Measurements from ENCODE around the gene GABRA1. TPM values are rescaled to one million over a fixed set of nuclear protein-coding genes. Genes with fewer than 3 reads are reported as not detected.

Gene GABRA1
- total RNA-seq, 6 experiments from 2014 or later: not detected

GRCh38 chr5:161850491-161850890 lies 2.6 kb downstream of the GABRA1 start:
- no peak for ATAC-seq
- DNase-seq: no peak
- TF ChIP-seq, protein P1, sequence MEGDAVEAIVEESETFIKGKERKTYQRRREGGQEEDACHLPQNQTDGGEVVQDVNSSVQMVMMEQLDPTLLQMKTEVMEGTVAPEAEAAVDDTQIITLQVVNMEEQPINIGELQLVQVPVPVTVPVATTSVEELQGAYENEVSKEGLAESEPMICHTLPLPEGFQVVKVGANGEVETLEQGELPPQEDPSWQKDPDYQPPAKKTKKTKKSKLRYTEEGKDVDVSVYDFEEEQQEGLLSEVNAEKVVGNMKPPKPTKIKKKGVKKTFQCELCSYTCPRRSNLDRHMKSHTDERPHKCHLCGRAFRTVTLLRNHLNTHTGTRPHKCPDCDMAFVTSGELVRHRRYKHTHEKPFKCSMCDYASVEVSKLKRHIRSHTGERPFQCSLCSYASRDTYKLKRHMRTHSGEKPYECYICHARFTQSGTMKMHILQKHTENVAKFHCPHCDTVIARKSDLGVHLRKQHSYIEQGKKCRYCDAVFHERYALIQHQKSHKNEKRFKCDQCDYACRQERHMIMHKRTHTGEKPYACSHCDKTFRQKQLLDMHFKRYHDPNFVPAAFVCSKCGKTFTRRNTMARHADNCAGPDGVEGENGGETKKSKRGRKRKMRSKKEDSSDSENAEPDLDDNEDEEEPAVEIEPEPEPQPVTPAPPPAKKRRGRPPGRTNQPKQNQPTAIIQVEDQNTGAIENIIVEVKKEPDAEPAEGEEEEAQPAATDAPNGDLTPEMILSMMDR (IDR thresholded peaks at IDR 0.05): no peak
- no peak for TF ChIP-seq POLR2A (IDR thresholded peaks at IDR 0.05)
- WGBS (ENCODE audit: insufficient coverage, low coverage, low lambda C conversion rate, missing lambda C conversion rate): 41% methylated on average over 3 of the region's 3 CpGs
- H3K9me3 ChIP-seq: no peaks in the 10 kb centered on the region
- intact Hi-C loops (cut with DNase I): no loop called here
- H3K27me3 ChIP-seq: no peaks in the 10 kb centered on the region
- no peaks in the 10 kb centered on the region for H3K4me1 ChIP-seq
- H3K27ac ChIP-seq: no peak overlapping the region
- no peaks in the 10 kb centered on the region for H3K36me3 ChIP-seq
- no peak overlapping the region for H3K4me3 ChIP-seq

GRCh38 chr5:161851691-161852299 lies 3.9 kb downstream of the GABRA1 start:
- intact Hi-C loops (cut with DNase I): no loop called here
- 41% methylated on average over 2 of the region's 2 CpGs for whole genome bisulfite sequencing (ENCODE audit: insufficient coverage, low coverage, low lambda C conversion rate, missing lambda C conversion rate)
- DNase-seq: no peak

DNA sequence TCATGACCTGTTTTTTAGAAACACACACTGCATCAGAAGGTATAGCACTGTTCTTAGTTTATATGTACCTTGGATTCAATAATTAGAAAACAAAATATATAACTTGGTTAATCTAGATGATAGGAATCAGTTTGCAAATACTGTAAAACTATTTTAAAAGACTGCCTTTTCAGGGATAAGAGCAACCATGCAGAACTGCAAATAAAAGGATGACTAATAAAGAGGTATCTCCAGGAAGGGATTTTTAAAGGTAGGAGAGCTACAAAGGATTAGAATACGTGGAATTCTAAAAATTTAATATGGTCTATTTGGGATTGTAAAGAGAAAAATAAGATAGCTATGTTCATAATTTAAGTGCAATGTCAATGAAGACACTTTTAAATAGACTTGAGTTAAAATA lies 9.4 kb downstream of the GABRA1 start:
- no peak for ATAC-seq
- no peak overlapping the region for H3K4me3 ChIP-seq

More at GRCh38 chr5:161851691-161852299, 3.9 kb downstream of the GABRA1 start:
- H3K27ac ChIP-seq: no peak overlapping the region
- no peaks in the 10 kb centered on the region for H3K27me3 ChIP-seq
- TF ChIP-seq, protein P1 (IDR thresholded peaks at IDR 0.05): peak in 3 of 4 donors; percentile 15 to 27 (median 23)
- TF ChIP-seq POLR2A (IDR thresholded peaks at IDR 0.05): no peak
- no peak overlapping the region for H3K4me3 ChIP-seq
- no peaks in the 10 kb centered on the region for H3K4me1 ChIP-seq
- no peaks in the 10 kb centered on the region for H3K9me3 ChIP-seq
- no peaks in the 10 kb centered on the region for H3K36me3 ChIP-seq
- ATAC-seq: no peak

GRCh38 chr5:161863259-161863658 lies 15.3 kb downstream of the GABRA1 start:
- H3K27ac ChIP-seq: no peak overlapping the region
- WGBS (ENCODE audit: insufficient coverage, low coverage, low lambda C conversion rate, missing lambda C conversion rate): 29% methylated on average over 3 of the region's 3 CpGs
- H3K27me3 ChIP-seq: no peaks in the 10 kb centered on the region
- no peak for ATAC-seq
- intact Hi-C loops (cut with DNase I): no loop called here
- TF ChIP-seq, protein P1 (IDR thresholded peaks at IDR 0.05): no peak
- no peak for TF ChIP-seq POLR2A (IDR thresholded peaks at IDR 0.05)
- no peaks in the 10 kb centered on the region for H3K36me3 ChIP-seq
- no peaks in the 10 kb centered on the region for H3K9me3 ChIP-seq
- no peak overlapping the region for H3K4me3 ChIP-seq
- DNase-seq: no peak
- H3K4me1 ChIP-seq: no peaks in the 10 kb centered on the region

More for the DNA sequence above, 9.4 kb downstream of the GABRA1 start:
- DNase-seq: no peak
- H3K27ac ChIP-seq: no peak overlapping the region
- 26% methylated on average over 1 of the region's 1 CpG for WGBS (ENCODE audit: insufficient coverage, low coverage, low lambda C conversion rate, missing lambda C conversion rate)
- H3K27me3 ChIP-seq: no peaks in the 10 kb centered on the region
- no peaks in the 10 kb centered on the region for H3K4me1 ChIP-seq
- TF ChIP-seq, protein P1 (IDR thresholded peaks at IDR 0.05): no peak
- no peak for TF ChIP-seq POLR2A (IDR thresholded peaks at IDR 0.05)
- intact Hi-C loops (cut with DNase I): no loop called here
- no peaks in the 10 kb centered on the region for H3K9me3 ChIP-seq
- H3K36me3 ChIP-seq: no peaks in the 10 kb centered on the region

All from right lobe of liver (tissue), 6 donors.